KMS-11 (cell line): Measurements from ENCODE around the gene KATNAL1.

Experiments used
- H2AFZ ChIP-seq: fragments of 200-600 bp; sonication (generic); 2 replicates; pipeline ENCODE4 v1.6.1; 2016; ENCODE audit warnings: antibody characterized with exemption, mixed run types, low read depth
- H3K27ac ChIP-seq: fragments of 200-600 bp; sonication (generic); 2 replicates; pipeline ENCODE4 v1.6.1; 2016; ENCODE audit warnings: mild to moderate bottlenecking, mixed run types
- H3K27me3 ChIP-seq: fragments of 200-600 bp; sonication (generic); 2 replicates; pipeline ENCODE4 v1.6.1; 2017; ENCODE audit warnings: mild to moderate bottlenecking, low read depth, mixed run types, moderate library complexity; ENCODE audit not compliant: insufficient read depth
- H3K36me3 ChIP-seq: fragments of 200-600 bp; sonication (generic); 2 replicates; pipeline ENCODE4 v1.6.1; 2017; ENCODE audit warnings: mild to moderate bottlenecking, mixed run types; ENCODE audit not compliant: insufficient read depth
- H3K4me1 ChIP-seq: fragments of 200-600 bp; sonication (generic); 2 replicates; pipeline ENCODE4 v1.6.1; 2016; ENCODE audit warnings: mild to moderate bottlenecking, low read depth, mixed run types; ENCODE audit not compliant: poor library complexity, severe bottlenecking
- H3K4me2 ChIP-seq: fragments of 200-600 bp; sonication (generic); 2 replicates; pipeline ENCODE4 v1.7.0; 2016; ENCODE audit warnings: mild to moderate bottlenecking, mixed run types
- H3K4me3 ChIP-seq: fragments of 200-600 bp; sonication (generic); IDR thresholded peaks from 2 replicates; pipeline ENCODE4 v1.6.1; 2017; ENCODE audit warnings: low read depth, low read length, mixed read lengths; ENCODE audit not compliant: insufficient read depth
- H3K79me2 ChIP-seq: fragments of 200-600 bp; sonication (generic); 2 replicates; pipeline ENCODE4 v1.6.1; 2016; ENCODE audit warnings: low read depth, mixed run types; ENCODE audit not compliant: insufficient read depth
- H3K9ac ChIP-seq: fragments of 200-600 bp; sonication (generic); 2 replicates; pipeline ENCODE4 v1.6.1; 2016; ENCODE audit warnings: mild to moderate bottlenecking, mixed run types
- H4K20me1 ChIP-seq: fragments of 200-600 bp; sonication (generic); 2 replicates; pipeline ENCODE4 v1.6.1; 2016; ENCODE audit warnings: mild to moderate bottlenecking, mixed run types; ENCODE audit not compliant: insufficient read depth
- CTCF ChIP-seq: fragments of 200-600 bp; sonication (generic); conservative IDR thresholded peaks from 2 replicates; pipeline ENCODE4 v1.6.1; 2017; ENCODE audit warnings: low read depth, mild to moderate bottlenecking, antibody characterized with exemption, low read length, moderate library complexity, mixed read lengths

Gene KATNAL1

GRCh38 chr13:30346153-30346788, 38.9 kb upstream of the KATNAL1 start:
- no peak overlapping the region for H3K27ac ChIP-seq
- H3K79me2 ChIP-seq, result no peaks in the 10 kb centered on the region
- H3K4me2 ChIP-seq, result no peak overlapping the region
- no peak overlapping the region for H2AFZ ChIP-seq
- peaks cover 12% of the 10 kb centered on the region for H3K4me1 ChIP-seq
- H3K9ac ChIP-seq, result no peak overlapping the region
- TF ChIP-seq CTCF, result no peak
- H3K4me3 ChIP-seq, result no peak overlapping the region
- no peaks in the 10 kb centered on the region for H3K27me3 ChIP-seq
- no peaks in the 10 kb centered on the region for H4K20me1 ChIP-seq
- no peaks in the 10 kb centered on the region for H3K36me3 ChIP-seq

- TF ChIP-seq CTCF, result no peak
- Histone ChIP-seq H4K20me1 (no peaks in the 10 kb centered on the region), H3K4me3 (no peak overlapping the region), H3K4me1 (peaks cover 12% of the 10 kb centered on the region), H2AFZ (no peak overlapping the region), H3K27me3 (no peaks in the 10 kb centered on the region), H3K9ac (no peak overlapping the region), H3K27ac (no peak overlapping the region), H3K79me2 (no peaks in the 10 kb centered on the region), H3K4me2 (no peak overlapping the region), H3K36me3 (no peaks in the 10 kb centered on the region)
Observed at GRCh38 chr13:30345426-30346100, 38.2 kb upstream of the KATNAL1 start.

- no peaks in the 10 kb centered on the region for H3K27me3 ChIP-seq
- no peaks in the 10 kb centered on the region for H4K20me1 ChIP-seq
- no peaks in the 10 kb centered on the region for H3K79me2 ChIP-seq
- no peaks in the 10 kb centered on the region for H3K36me3 ChIP-seq
- H3K4me1 ChIP-seq, result peaks cover 11% of the 10 kb centered on the region
- no peak overlapping the region for H3K4me2 ChIP-seq
- no peak overlapping the region for H3K4me3 ChIP-seq
- H3K27ac ChIP-seq, result no peak overlapping the region
- no peak overlapping the region for H2AFZ ChIP-seq
- no peak overlapping the region for H3K9ac ChIP-seq
- TF ChIP-seq CTCF, result no peak
Observed at GRCh38 chr13:30341815-30342570, 34.6 kb upstream of the KATNAL1 start.

DNA sequence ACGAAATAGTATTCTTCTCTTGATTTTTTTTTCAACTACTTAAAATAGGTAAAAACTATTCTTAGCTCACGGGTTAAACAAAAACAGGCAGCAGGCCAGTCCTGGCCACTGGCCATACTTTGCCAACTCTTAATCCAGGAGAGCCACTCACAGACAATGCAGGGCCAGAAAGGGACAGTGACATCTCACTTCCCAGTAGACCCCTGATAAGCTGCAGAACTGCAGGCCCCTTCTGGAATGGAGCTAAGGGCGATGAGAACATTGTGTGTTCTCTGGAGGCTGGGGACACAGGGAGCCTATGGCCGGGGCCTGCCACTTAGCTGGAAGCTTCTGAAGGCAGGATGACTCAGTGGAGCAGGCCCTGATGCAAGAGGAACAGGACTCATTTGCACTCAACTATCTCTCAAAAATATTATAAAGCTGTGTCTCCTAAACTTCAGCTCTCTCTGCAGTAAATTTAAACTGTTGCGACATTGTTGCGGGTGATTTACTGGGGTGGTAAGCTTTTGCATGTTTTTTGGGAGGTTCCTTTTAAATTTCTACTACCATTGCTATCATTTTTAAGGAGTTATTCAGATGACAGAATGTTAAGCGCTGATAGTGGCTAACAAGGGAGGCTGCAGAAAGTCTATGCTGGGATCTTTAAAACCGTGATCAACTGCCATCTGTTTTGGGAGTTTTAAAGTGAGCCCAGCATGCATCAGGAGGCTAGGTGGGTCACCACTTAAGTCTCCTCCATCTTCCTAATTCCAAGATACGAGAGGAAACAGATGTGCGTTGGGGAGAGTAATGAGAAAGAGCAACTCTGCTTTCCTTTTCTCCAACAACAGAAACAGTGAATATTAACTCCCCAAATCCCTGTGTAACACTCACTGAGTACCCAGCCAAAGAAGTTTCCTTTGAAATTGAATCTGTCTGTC, 33.2 kb upstream of the KATNAL1 start:
- Histone ChIP-seq H3K27ac (no peak overlapping the region), H3K4me1 (no peaks in the 10 kb centered on the region), H3K27me3 (no peaks in the 10 kb centered on the region), H3K4me2 (no peak overlapping the region), H3K36me3 (no peaks in the 10 kb centered on the region), H3K4me3 (no peak overlapping the region), H4K20me1 (no peaks in the 10 kb centered on the region), H3K9ac (no peak overlapping the region), H3K79me2 (no peaks in the 10 kb centered on the region), H2AFZ (no peak overlapping the region)
- TF ChIP-seq CTCF, result no peak
